Endothelial cell of umbilical vein (primary cell): ENCODE measurements around the gene MAPK8IP3. TPM values are rescaled to one million over a fixed set of nuclear protein-coding genes. Genes with fewer than 3 reads are reported as not detected.

Experiments
- BruUV-seq: library from RNA; stranded (reverse); fragments of 400-500 nt; replicated peaks from 2 replicates; lab custom pipeline; 2021; lab: Mats Ljungman, UMichigan
- CTCF ChIA-PET: fragments of 300-600, 350-600 bp; sonication (Branson Sonifier 250); formaldehyde crosslinking; loops from one replicate; lab custom pipeline; 2021; ENCODE audit warnings: antibody characterized with exemption, inconsistent platforms; lab: Charles Lee
- POLR2A ChIA-PET: fragments of 300-600, 350-600 bp; sonication (Branson Sonifier 250); formaldehyde crosslinking; loops from one replicate; lab custom pipeline; 2021; ENCODE audit warnings: antibody characterized with exemption, inconsistent platforms; lab: Charles Lee
- DNase-seq: peaks from one replicate; pipeline ENCODE4 v3.0.0-alpha.2; 2011; ENCODE audit warnings: low read depth, low spot score
- FAIRE-seq: peaks from 2 replicates; lab custom pipeline; 2011; peaks lifted over from hg19 to GRCh38; lab: Jason Lieb, UNC
- H2AFZ ChIP-seq: 2 replicates; pipeline ENCODE4 v1.6.0; 2012; ENCODE audit warnings: low read depth, low read length, control low read depth, inconsistent platforms
- H3K27ac ChIP-seq: 2 replicates; pipeline ENCODE4 v1.5.1; 2011; ENCODE audit warnings: low read depth, mild to moderate bottlenecking, control low read depth, low read length, moderate library complexity; ENCODE audit not compliant: insufficient read depth
- H3K27me3 ChIP-seq, 2 experiments: 2 replicates each; pipeline versions ENCODE4 v1.6.0 to v1.6.1; 2011; ENCODE audit warnings: low read length in 2 of 2, mixed read lengths in 1 of 2; ENCODE audit not compliant: control insufficient read depth in 2 of 2, insufficient read depth in 2 of 2
- H3K36me3 ChIP-seq, 2 experiments: 2 replicates in 1 of 2; 3 replicates in 1 of 2; pipeline ENCODE4 v1.5.1; 2011; ENCODE audit warnings: low read length in 2 of 2, mild to moderate bottlenecking in 1 of 2, moderate library complexity in 1 of 2; ENCODE audit not compliant: control insufficient read depth in 2 of 2, insufficient read depth in 2 of 2; ENCODE audit errors: extremely low read depth in 1 of 2
- H3K4me1 ChIP-seq: 3 replicates; pipeline ENCODE4 v1.5.1; 2011; ENCODE audit warnings: mild to moderate bottlenecking, low read length; ENCODE audit not compliant: control insufficient read depth, insufficient read depth; ENCODE audit errors: extremely low read depth
- H3K4me2 ChIP-seq: 2 replicates; pipeline ENCODE4 v1.6.1; 2011; ENCODE audit warnings: low read length, control low read depth, mixed read lengths; ENCODE audit not compliant: insufficient read depth
- H3K4me3 ChIP-seq, 3 experiments: fragments of 200-600 bp in 1 of 3; sonication (generic), shearing (Covaris generic) in 1 of 3; replicated peaks in 1 of 3; 2 replicates each; pipeline ENCODE4 v1.5.1; 2011 to 2016; ENCODE audit warnings: control low read depth in 3 of 3, low read length in 3 of 3, mild to moderate bottlenecking in 2 of 3, inconsistent platforms in 1 of 3, low read depth in 1 of 3, moderate library complexity in 1 of 3; ENCODE audit not compliant: insufficient read depth in 1 of 3
- H3K79me2 ChIP-seq: 2 replicates; pipeline ENCODE4 v1.6.0; 2012; ENCODE audit warnings: low read length, inconsistent platforms; ENCODE audit not compliant: control insufficient read depth, insufficient read depth
- H3K9ac ChIP-seq: replicated peaks from 2 replicates; pipeline ENCODE3; 2011; ENCODE audit warnings: low read length, control low read depth; ENCODE audit not compliant: insufficient read depth; ENCODE audit errors: extremely low read depth
- H3K9me1 ChIP-seq: replicated peaks from 3 replicates; pipeline ENCODE4 v1.6.0; 2011; ENCODE audit warnings: mild to moderate bottlenecking, low read length; ENCODE audit not compliant: control insufficient read depth, insufficient read depth; ENCODE audit errors: extremely low read depth
- H3K9me3 ChIP-seq: replicated peaks from 2 replicates; pipeline ENCODE4 v1.5.1; 2012; ENCODE audit warnings: low read length, inconsistent platforms; ENCODE audit not compliant: control insufficient read depth, insufficient read depth
- H4K20me1 ChIP-seq: replicated peaks from 2 replicates; pipeline ENCODE3; 2011; ENCODE audit warnings: mild to moderate bottlenecking, low read length; ENCODE audit not compliant: control insufficient read depth, insufficient read depth; ENCODE audit errors: extremely low read depth
- EZH2 ChIP-seq: IDR thresholded peaks from 2 replicates; pipeline ENCODE4 v1.6.1; 2012; ENCODE audit warnings: borderline replicate concordance, low read depth, mild to moderate bottlenecking, moderate library complexity, low read length, inconsistent platforms; ENCODE audit not compliant: severe bottlenecking
- FOS ChIP-seq: IDR thresholded peaks from 2 replicates; pipeline ENCODE4 v1.6.1; 2011; ENCODE audit warnings: mild to moderate bottlenecking, low read length, moderate library complexity, borderline replicate concordance; ENCODE audit not compliant: insufficient read depth
- GATA2 ChIP-seq: IDR thresholded peaks from 2 replicates; pipeline ENCODE4 v1.7.0; 2011; ENCODE audit warnings: low read depth, mild to moderate bottlenecking, moderate library complexity, mixed read lengths, low read length; ENCODE audit not compliant: insufficient read length, insufficient read depth
- JUN ChIP-seq: IDR thresholded peaks from 2 replicates; pipeline ENCODE4 v1.6.1; 2011; ENCODE audit warnings: borderline replicate concordance, low read depth; ENCODE audit not compliant: insufficient read length, insufficient read depth
- MYC ChIP-seq: IDR thresholded peaks from one replicate; pipeline ENCODE4 v1.6.1; 2011; ENCODE audit warnings: mild to moderate bottlenecking, low read depth, low read length
- POLR2A ChIP-seq: IDR thresholded peaks from 2 replicates; pipeline ENCODE4 v1.6.1; 2012; ENCODE audit warnings: low read depth, mild to moderate bottlenecking, control low read depth, low read length
- dilution Hi-C: fragments of 300-500 bp; cut with MboI; formaldehyde crosslinking; loops from one replicate; pipeline ENCODE4 v1.15.0; 2019; ENCODE audit warnings: low sequenced_read_pairs; ENCODE audit not compliant: extremely low pct_ligation_motif_present
- intact Hi-C: fragments of 100-400 bp; cut with micrococcal nuclease; formaldehyde crosslinking; loops from one replicate; pipeline ENCODE4 v1.10.0; 2022
- polyA plus RNA-seq, 4 experiments: library from polyadenylated mRNA; depleted of rRNA in 3 of 4; stranded (reverse) in 3 of 4; unstranded in 1 of 4; fragments of >200 nt; gene quantifications; 2 replicates each; pipeline versions ENCODE4 v1.2.1 to v1.2.3, GENCODE V29; 2011 to 2012; ENCODE audit warnings: missing spikeins in 1 of 4
- total RNA-seq: library from RNA; stranded (reverse); gene quantifications from 2 replicates; pipeline ENCODE4 v1.2.3, GENCODE V29; 2021
- TF ChIP-seq, protein P1 (sequence below), 2 donors: IDR thresholded peaks; 1 replicate in 1 of 2; 2 replicates in 1 of 2; pipeline ENCODE4 v1.5.1; 2011; ENCODE audit warnings: low read length in 2 of 2, mild to moderate bottlenecking in 2 of 2, moderate library complexity in 2 of 2, control low read depth in 1 of 2, inconsistent platforms in 1 of 2, low read depth in 1 of 2; ENCODE audit not compliant: insufficient read depth in 1 of 2; ENCODE audit errors: extremely low read depth in 1 of 2
- TF ChIP-seq, protein P2 (sequence below): IDR thresholded peaks from 2 replicates; pipeline ENCODE4 v1.6.1; 2011; ENCODE audit not compliant: insufficient read depth, insufficient read length

The MAPK8IP3 gene
- total and polyA plus RNA-seq, 2 donors (not counting 3 experiments of a cell fraction or from before 2014, with no cell fraction given) = 40.7 to 92.2 TPM

DNA sequence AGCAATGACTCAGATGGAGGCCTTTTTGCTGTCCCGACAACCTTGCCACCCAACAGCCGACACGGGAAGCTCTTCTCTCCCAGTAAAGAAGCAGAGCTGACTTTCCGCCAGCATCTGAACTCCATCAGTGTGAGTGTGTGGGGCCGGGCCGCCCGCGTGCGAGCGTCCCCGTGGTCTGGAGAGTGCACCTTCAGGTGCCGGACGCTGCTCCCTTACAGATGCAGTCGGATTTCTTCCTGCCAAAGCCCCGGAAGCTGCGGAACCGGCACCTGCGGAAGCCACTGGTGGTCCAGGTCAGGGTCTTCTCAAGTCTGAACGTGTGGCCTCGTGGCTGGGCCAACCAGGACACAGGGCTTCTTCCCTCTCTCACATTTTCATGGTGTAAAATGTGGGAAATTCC lies 43.5 kb upstream of the MAPK8IP3 start:
- intact Hi-C loops = no loop called here
- peaks cover 16 to 59% of the 10 kb centered on the region in 2 experiments for H3K36me3 ChIP-seq
- no peaks in the 10 kb centered on the region for H3K9me3 ChIP-seq
- H3K9me1 ChIP-seq = no peaks in the 10 kb centered on the region
- H3K4me3 ChIP-seq = no peak overlapping the region
- H2AFZ ChIP-seq = no peak overlapping the region
- H3K79me2 ChIP-seq = no peaks in the 10 kb centered on the region
- H3K27ac ChIP-seq = no peak overlapping the region
- no peak for FAIRE-seq
- CTCF ChIA-PET = no interaction called here
- POLR2A ChIA-PET = no interaction called here
- no peaks in the 10 kb centered on the region for H4K20me1 ChIP-seq
- no peaks in the 10 kb centered on the region for H3K27me3 ChIP-seq
- no peak for DNase-seq
- no TSS peak for BruUV-seq
- TF ChIP-seq POLR2A (no peak), JUN (no peak), MYC (no peak), FOS (no peak), EZH2 (no peak), GATA2 (no peak)
- TF ChIP-seq, protein P1, sequence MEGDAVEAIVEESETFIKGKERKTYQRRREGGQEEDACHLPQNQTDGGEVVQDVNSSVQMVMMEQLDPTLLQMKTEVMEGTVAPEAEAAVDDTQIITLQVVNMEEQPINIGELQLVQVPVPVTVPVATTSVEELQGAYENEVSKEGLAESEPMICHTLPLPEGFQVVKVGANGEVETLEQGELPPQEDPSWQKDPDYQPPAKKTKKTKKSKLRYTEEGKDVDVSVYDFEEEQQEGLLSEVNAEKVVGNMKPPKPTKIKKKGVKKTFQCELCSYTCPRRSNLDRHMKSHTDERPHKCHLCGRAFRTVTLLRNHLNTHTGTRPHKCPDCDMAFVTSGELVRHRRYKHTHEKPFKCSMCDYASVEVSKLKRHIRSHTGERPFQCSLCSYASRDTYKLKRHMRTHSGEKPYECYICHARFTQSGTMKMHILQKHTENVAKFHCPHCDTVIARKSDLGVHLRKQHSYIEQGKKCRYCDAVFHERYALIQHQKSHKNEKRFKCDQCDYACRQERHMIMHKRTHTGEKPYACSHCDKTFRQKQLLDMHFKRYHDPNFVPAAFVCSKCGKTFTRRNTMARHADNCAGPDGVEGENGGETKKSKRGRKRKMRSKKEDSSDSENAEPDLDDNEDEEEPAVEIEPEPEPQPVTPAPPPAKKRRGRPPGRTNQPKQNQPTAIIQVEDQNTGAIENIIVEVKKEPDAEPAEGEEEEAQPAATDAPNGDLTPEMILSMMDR (IDR thresholded peaks at IDR 0.05; ENCODE audit: extremely low read depth in 1 of 2, insufficient read depth in 1 of 2, low read depth in 1 of 2, low read length in 2 of 2) = no peak
- TF ChIP-seq, protein P2, sequence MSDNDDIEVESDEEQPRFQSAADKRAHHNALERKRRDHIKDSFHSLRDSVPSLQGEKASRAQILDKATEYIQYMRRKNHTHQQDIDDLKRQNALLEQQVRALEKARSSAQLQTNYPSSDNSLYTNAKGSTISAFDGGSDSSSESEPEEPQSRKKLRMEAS = no peak
- H3K4me1 ChIP-seq = peaks cover 8% of the 10 kb centered on the region
- H3K9ac ChIP-seq = no peak overlapping the region
- no peak overlapping the region for H3K4me2 ChIP-seq
- dilution Hi-C loops = no loop called here
